Measurements from ENCODE around the gene ERBB3.

The ERBB3 gene

DNA sequence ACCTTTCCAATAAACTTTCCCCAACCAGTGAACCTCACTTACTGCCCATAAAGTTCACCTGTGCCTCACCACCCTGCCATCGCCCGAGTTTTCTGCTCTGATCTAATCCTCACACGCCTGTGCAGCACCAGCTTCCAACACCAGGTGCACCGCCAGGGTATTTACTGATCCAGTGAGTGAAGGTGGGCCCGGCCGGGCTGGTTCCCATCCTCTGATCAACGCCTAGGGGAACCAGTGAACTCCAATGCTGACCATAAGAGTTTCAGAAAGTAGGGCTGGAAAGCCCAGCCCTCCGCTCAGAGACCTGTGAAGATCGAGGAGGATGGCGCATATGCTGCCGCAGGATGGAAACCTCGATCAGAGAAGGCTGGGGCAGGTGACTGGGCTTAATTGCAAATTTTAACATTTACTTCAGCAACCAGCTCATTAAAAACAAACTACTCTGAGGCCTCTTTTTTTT lies 71.7 kb downstream of the ERBB3 start:
- peak overlapping the region; percentile 46 for H3K4me3 ChIP-seq (ENCODE audit: low read depth, low read length)
- CTCF ChIA-PET = interaction anchor here (0.6 to 1.0 kb wide), 4 partner anchors 12 to 43 kb away, joined by 3 to 6 read pairs (median 3); no protein-coding TSS in a partner anchor
- peaks cover 1% of the 10 kb centered on the region for H3K4me1 ChIP-seq (ENCODE audit: control insufficient read depth, insufficient read depth, low read length)
- H3K36me3 ChIP-seq (ENCODE audit: control insufficient read depth in 2 of 2, insufficient read depth in 1 of 2, low read length in 2 of 2) = peaks cover 4 to 21% of the 10 kb centered on the region in 2 experiments
- POLR2A ChIA-PET = interaction anchor here (0.8 to 1.8 kb wide), 4 partner anchors 10 to 70 kb away, joined by 3 to 18 read pairs (median 4); partner anchors contain the start of genes ESYT1, RNF41 and ZC3H10
- H3K9me3 ChIP-seq (ENCODE audit: control insufficient read depth, insufficient read depth, low read depth, low read length) = no peaks in the 10 kb centered on the region
- peak overlapping the region; percentile 74 for H3K27ac ChIP-seq (ENCODE audit: extremely low read depth, low read depth, low read length)
- no peak for TF ChIP-seq ZNF791 (tag by site-specific recombination; IDR thresholded peaks at IDR 0.05)
- TF ChIP-seq ZNF10 (tag by site-specific recombination; IDR thresholded peaks at IDR 0.05) = peak; percentile 63; the same call in 1 of the 2 replicates
- TF ChIP-seq ZNF600 (tag by site-specific recombination; IDR thresholded peaks at IDR 0.05) = peak; percentile 62
- TF ChIP-seq, protein P1, sequence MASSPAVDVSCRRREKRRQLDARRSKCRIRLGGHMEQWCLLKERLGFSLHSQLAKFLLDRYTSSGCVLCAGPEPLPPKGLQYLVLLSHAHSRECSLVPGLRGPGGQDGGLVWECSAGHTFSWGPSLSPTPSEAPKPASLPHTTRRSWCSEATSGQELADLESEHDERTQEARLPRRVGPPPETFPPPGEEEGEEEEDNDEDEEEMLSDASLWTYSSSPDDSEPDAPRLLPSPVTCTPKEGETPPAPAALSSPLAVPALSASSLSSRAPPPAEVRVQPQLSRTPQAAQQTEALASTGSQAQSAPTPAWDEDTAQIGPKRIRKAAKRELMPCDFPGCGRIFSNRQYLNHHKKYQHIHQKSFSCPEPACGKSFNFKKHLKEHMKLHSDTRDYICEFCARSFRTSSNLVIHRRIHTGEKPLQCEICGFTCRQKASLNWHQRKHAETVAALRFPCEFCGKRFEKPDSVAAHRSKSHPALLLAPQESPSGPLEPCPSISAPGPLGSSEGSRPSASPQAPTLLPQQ (tag by site-specific recombination; IDR thresholded peaks at IDR 0.05) = peak; percentile 95
- TF ChIP-seq ZBTB20 (tag by site-specific recombination; IDR thresholded peaks at IDR 0.05) = 0 out of 2 replicates have a peak, but pooled peaks have one; percentile 14
- no peak for TF ChIP-seq ZNF561 (tag by site-specific recombination; IDR thresholded peaks at IDR 0.05; ENCODE audit: borderline replicate concordance)
- TF ChIP-seq ZNF48 (tag by site-specific recombination; IDR thresholded peaks at IDR 0.05) = no peak
- TF ChIP-seq ZNF677 (tag by site-specific recombination; IDR thresholded peaks at IDR 0.05) = no peak
- no peak for TF ChIP-seq ZNF248 (tag by site-specific recombination; IDR thresholded peaks at IDR 0.05)
- no peak for TF ChIP-seq HOXD13 (CRISPR knock-in tag; IDR thresholded peaks at IDR 0.05; ENCODE audit: borderline replicate concordance)
- TF ChIP-seq, protein P2, sequence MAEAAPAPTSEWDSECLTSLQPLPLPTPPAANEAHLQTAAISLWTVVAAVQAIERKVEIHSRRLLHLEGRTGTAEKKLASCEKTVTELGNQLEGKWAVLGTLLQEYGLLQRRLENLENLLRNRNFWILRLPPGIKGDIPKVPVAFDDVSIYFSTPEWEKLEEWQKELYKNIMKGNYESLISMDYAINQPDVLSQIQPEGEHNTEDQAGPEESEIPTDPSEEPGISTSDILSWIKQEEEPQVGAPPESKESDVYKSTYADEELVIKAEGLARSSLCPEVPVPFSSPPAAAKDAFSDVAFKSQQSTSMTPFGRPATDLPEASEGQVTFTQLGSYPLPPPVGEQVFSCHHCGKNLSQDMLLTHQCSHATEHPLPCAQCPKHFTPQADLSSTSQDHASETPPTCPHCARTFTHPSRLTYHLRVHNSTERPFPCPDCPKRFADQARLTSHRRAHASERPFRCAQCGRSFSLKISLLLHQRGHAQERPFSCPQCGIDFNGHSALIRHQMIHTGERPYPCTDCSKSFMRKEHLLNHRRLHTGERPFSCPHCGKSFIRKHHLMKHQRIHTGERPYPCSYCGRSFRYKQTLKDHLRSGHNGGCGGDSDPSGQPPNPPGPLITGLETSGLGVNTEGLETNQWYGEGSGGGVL (tag by site-specific recombination; IDR thresholded peaks at IDR 0.05) = no peak
- no peak for TF ChIP-seq ZNF335 (tag by site-specific recombination; conservative IDR thresholded peaks at IDR 0.05)
- TF ChIP-seq, protein P3, sequence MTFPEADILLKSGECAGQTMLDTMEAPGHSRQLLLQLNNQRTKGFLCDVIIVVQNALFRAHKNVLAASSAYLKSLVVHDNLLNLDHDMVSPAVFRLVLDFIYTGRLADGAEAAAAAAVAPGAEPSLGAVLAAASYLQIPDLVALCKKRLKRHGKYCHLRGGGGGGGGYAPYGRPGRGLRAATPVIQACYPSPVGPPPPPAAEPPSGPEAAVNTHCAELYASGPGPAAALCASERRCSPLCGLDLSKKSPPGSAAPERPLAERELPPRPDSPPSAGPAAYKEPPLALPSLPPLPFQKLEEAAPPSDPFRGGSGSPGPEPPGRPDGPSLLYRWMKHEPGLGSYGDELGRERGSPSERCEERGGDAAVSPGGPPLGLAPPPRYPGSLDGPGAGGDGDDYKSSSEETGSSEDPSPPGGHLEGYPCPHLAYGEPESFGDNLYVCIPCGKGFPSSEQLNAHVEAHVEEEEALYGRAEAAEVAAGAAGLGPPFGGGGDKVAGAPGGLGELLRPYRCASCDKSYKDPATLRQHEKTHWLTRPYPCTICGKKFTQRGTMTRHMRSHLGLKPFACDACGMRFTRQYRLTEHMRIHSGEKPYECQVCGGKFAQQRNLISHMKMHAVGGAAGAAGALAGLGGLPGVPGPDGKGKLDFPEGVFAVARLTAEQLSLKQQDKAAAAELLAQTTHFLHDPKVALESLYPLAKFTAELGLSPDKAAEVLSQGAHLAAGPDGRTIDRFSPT (tag by site-specific recombination; IDR thresholded peaks at IDR 0.05) = peak; percentile 20; the same call in 1 of the 2 replicates
- TF ChIP-seq ZFP69B (tag by site-specific recombination; IDR thresholded peaks at IDR 0.05) = peak; percentile 92
- 0 out of 2 replicates have a peak, but pooled peaks have one; percentile 2 for TF ChIP-seq ZNF654 (tag by site-specific recombination; IDR thresholded peaks at IDR 0.05; ENCODE audit: low read depth)
- no peak for TF ChIP-seq KLF8 (tag by site-specific recombination; IDR thresholded peaks at IDR 0.05)
- TF ChIP-seq ZNF174 (tag by site-specific recombination; IDR thresholded peaks at IDR 0.05) = no peak
- TF ChIP-seq, protein P4, sequence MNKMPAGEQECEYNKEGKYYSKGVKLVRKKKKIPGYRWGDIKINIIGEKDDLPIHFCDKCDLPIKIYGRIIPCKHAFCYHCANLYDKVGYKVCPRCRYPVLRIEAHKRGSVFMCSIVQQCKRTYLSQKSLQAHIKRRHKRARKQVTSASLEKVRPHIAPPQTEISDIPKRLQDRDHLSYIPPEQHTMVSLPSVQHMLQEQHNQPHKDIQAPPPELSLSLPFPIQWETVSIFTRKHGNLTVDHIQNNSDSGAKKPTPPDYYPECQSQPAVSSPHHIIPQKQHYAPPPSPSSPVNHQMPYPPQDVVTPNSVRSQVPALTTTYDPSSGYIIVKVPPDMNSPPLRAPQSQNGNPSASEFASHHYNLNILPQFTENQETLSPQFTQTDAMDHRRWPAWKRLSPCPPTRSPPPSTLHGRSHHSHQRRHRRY (tag by site-specific recombination; IDR thresholded peaks at IDR 0.05) = no peak
- no peak for TF ChIP-seq ZNF404 (tag by site-specific recombination; IDR thresholded peaks at IDR 0.05)
- no peak for TF ChIP-seq ZNF777 (tag by site-specific recombination; IDR thresholded peaks at IDR 0.05; ENCODE audit: borderline replicate concordance)
- TF ChIP-seq YY2 (tag by site-specific recombination; IDR thresholded peaks at IDR 0.05) = no peak
- TF ChIP-seq, protein P5, sequence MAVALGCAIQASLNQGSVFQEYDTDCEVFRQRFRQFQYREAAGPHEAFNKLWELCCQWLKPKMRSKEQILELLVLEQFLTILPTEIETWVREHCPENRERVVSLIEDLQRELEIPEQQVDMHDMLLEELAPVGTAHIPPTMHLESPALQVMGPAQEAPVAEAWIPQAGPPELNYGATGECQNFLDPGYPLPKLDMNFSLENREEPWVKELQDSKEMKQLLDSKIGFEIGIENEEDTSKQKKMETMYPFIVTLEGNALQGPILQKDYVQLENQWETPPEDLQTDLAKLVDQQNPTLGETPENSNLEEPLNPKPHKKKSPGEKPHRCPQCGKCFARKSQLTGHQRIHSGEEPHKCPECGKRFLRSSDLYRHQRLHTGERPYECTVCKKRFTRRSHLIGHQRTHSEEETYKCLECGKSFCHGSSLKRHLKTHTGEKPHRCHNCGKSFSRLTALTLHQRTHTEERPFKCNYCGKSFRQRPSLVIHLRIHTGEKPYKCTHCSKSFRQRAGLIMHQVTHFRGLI (tag by site-specific recombination; IDR thresholded peaks at IDR 0.05) = no peak
- TF ChIP-seq FEZF1 (tag by site-specific recombination; IDR thresholded peaks at IDR 0.05) = no peak
- TF ChIP-seq KLF9 (tag by site-specific recombination; IDR thresholded peaks at IDR 0.05; ENCODE audit: low read depth) = no peak

All from HEK293 (cell line).